ENCODE measurements around the gene RAET1L. TPM values are rescaled to one million over a fixed set of nuclear protein-coding genes. Genes with fewer than 3 reads are reported as not detected.
A peak's percentile ranks its signal among the peaks of the same experiment; 100 is the strongest.

Gene RAET1L
- total and polyA plus RNA-seq, 9 of the 15 experiments (the other 6 are each of a cell fraction or from before 2014, with no cell fraction given) = not detected

DNA sequence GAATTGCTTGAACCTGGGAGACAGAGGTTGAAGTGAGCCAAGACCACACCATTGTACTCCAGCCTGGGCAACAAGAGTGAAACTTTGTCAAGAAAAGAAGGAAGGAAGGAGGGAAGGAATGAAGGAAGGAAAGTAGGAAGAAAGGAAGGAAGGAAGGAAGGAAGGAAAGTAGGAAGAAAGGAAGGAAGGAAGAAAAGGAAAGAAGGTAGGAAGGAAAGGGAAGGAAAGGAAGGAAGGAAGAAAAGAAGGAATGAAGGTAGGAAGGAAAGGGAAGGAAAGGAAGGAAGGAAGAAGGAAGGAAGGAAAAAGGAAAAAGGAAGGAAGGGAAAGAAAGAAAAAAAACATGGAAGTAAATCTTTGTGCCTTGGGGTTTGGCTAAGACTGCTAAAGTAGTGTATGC, 49.9 kb downstream of the RAET1L start (continued):
- TF ChIP-seq, protein P1, sequence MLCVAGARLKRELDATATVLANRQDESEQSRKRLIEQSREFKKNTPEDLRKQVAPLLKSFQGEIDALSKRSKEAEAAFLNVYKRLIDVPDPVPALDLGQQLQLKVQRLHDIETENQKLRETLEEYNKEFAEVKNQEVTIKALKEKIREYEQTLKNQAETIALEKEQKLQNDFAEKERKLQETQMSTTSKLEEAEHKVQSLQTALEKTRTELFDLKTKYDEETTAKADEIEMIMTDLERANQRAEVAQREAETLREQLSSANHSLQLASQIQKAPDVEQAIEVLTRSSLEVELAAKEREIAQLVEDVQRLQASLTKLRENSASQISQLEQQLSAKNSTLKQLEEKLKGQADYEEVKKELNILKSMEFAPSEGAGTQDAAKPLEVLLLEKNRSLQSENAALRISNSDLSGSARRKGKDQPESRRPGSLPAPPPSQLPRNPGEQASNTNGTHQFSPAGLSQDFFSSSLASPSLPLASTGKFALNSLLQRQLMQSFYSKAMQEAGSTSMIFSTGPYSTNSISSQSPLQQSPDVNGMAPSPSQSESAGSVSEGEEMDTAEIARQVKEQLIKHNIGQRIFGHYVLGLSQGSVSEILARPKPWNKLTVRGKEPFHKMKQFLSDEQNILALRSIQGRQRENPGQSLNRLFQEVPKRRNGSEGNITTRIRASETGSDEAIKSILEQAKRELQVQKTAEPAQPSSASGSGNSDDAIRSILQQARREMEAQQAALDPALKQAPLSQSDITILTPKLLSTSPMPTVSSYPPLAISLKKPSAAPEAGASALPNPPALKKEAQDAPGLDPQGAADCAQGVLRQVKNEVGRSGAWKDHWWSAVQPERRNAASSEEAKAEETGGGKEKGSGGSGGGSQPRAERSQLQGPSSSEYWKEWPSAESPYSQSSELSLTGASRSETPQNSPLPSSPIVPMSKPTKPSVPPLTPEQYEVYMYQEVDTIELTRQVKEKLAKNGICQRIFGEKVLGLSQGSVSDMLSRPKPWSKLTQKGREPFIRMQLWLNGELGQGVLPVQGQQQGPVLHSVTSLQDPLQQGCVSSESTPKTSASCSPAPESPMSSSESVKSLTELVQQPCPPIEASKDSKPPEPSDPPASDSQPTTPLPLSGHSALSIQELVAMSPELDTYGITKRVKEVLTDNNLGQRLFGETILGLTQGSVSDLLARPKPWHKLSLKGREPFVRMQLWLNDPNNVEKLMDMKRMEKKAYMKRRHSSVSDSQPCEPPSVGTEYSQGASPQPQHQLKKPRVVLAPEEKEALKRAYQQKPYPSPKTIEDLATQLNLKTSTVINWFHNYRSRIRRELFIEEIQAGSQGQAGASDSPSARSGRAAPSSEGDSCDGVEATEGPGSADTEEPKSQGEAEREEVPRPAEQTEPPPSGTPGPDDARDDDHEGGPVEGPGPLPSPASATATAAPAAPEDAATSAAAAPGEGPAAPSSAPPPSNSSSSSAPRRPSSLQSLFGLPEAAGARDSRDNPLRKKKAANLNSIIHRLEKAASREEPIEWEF (CRISPR knock-in tag; IDR thresholded peaks at IDR 0.05) = no peak
- TF ChIP-seq HNRNPL (IDR thresholded peaks at IDR 0.05; ENCODE audit: low read depth, low read length) = no peak

DNA sequence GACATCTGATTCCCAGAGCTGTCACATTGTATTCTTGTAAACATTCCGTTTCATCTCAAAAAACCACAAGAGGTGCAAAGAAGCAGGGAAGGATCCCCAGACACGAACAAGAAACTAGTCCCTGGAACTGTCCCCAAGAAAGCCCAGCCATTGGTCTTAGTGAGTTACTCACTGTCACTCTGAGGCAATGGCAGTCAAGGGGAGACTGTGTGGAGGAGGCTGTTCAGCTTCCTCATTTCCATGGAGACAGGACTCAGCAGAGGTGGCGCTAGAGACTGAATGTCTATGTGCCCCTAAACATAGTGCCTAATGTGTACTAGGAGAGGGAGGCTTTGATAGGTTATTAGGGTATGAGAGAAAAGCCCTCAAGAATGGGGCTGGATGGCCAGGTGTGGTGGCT, 50.5 kb downstream of the RAET1L start:
- Histone ChIP-seq H3K9me3 (replicated peaks; ENCODE audit: control insufficient read depth, insufficient read depth, low read depth, low read length) (no peaks in the 10 kb centered on the region), H4K20me1 (replicated peaks; ENCODE audit: control insufficient read depth, insufficient read depth, low read length) (no peaks in the 10 kb centered on the region; the same call in 1 of the 2 replicates), H3K4me1 (replicated peaks in 1 of 2; ENCODE audit: control insufficient read depth in 2 of 2, insufficient read depth in 2 of 2, low read length in 2 of 2) (no peaks in the 10 kb centered on the region), H2AFZ (ENCODE audit: low read depth, low read length) (no peak overlapping the region), H3K4me2 (ENCODE audit: insufficient read depth, low read length) (no peak overlapping the region), H3K36me3 (ENCODE audit: control insufficient read depth, insufficient read depth, low read length) (no peaks in the 10 kb centered on the region), H3K27me3 (ENCODE audit: control insufficient read depth in 2 of 2, insufficient read depth in 2 of 2, low read length in 2 of 2) (peaks cover 2 to 44% of the 10 kb centered on the region in 2 experiments; a peak in 3 of 5 replicates), H3K27ac (ENCODE audit: extremely low read depth, low read depth, low read length) (no peak overlapping the region), H3K9me1 (ENCODE audit: control insufficient read depth, insufficient read depth, low read length) (no peaks in the 10 kb centered on the region), H3K4me3 (no peak overlapping the region), H3K79me2 (ENCODE audit: control insufficient read depth, insufficient read depth, low read length) (no peaks in the 10 kb centered on the region), H3K9ac (ENCODE audit: insufficient read depth in 1 of 2, low read depth in 2 of 2, low read length in 2 of 2) (no peak overlapping the region)
- ATAC-seq = peak; percentile 90
- intact Hi-C loops (cut with micrococcal nuclease) (no loop called here), in situ Hi-C loops (cut with MboI) (no loop called here)
- DNase-seq (ENCODE audit: extremely low read depth in 1 of 4, low spot score in 3 of 4) = peak in 1 of 4 experiments; percentile 28
- POLR2A ChIA-PET = interaction anchor here (0.7 kb wide), 1 partner anchor 257 kb away, joined by 3 read pairs; no protein-coding TSS in a partner anchor
- CTCF ChIA-PET (ENCODE audit: low intra/inter-chr PET ratio) = no interaction called here
- peak; percentile 19 for FAIRE-seq
- no TSS peak for BruUV-seq (replicated peaks)
- 2% methylated on average over 3 of the region's 3 CpGs for WGBS (ENCODE audit: insufficient coverage, low coverage, missing lambda C conversion rate)
- no peak for TF ChIP-seq HDAC2 (IDR thresholded peaks at IDR 0.05)
- no peak for TF ChIP-seq CC2D1A (IDR thresholded peaks at IDR 0.05)
- TF ChIP-seq POLR3G (IDR thresholded peaks at IDR 0.05; ENCODE audit: extremely low read depth, insufficient read length, insufficient replicate concordance) = no peak
- TF ChIP-seq, protein P2, sequence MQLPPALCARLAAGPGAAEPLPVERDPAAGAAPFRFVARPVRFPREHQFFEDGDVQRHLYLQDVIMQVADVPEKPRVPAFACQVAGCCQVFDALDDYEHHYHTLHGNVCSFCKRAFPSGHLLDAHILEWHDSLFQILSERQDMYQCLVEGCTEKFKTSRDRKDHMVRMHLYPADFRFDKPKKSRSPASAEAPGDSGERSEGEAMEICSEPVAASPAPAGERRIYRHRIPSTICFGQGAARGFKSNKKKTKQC (CRISPR knock-in tag; IDR thresholded peaks at IDR 0.05) = 0 out of 2 replicates have a peak, but pooled peaks have one; percentile 45
- TF ChIP-seq, protein P3, sequence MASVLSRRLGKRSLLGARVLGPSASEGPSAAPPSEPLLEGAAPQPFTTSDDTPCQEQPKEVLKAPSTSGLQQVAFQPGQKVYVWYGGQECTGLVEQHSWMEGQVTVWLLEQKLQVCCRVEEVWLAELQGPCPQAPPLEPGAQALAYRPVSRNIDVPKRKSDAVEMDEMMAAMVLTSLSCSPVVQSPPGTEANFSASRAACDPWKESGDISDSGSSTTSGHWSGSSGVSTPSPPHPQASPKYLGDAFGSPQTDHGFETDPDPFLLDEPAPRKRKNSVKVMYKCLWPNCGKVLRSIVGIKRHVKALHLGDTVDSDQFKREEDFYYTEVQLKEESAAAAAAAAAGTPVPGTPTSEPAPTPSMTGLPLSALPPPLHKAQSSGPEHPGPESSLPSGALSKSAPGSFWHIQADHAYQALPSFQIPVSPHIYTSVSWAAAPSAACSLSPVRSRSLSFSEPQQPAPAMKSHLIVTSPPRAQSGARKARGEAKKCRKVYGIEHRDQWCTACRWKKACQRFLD (CRISPR knock-in tag; IDR thresholded peaks at IDR 0.05) = no peak
- TF ChIP-seq CHD2 (IDR thresholded peaks at IDR 0.05; ENCODE audit: low read depth, low read length) = no peak
- no peak for TF ChIP-seq PHF21A (IDR thresholded peaks at IDR 0.05; ENCODE audit: borderline replicate concordance, low read depth)
- TF ChIP-seq, protein P4, sequence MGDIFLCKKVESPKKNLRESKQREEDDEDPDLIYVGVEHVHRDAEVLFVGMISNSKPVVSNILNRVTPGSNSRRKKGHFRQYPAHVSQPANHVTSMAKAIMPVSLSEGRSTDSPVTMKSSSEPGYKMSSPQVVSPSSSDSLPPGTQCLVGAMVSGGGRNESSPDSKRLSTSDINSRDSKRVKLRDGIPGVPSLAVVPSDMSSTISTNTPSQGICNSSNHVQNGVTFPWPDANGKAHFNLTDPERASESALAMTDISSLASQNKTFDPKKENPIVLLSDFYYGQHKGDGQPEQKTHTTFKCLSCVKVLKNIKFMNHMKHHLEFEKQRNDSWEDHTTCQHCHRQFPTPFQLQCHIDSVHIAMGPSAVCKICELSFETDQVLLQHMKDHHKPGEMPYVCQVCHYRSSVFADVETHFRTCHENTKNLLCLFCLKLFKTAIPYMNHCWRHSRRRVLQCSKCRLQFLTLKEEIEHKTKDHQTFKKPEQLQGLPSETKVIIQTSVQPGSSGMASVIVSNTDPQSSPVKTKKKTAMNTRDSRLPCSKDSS (IDR thresholded peaks at IDR 0.05; ENCODE audit: low read depth, partially characterized antibody) = no peak
- TF ChIP-seq, protein P5, sequence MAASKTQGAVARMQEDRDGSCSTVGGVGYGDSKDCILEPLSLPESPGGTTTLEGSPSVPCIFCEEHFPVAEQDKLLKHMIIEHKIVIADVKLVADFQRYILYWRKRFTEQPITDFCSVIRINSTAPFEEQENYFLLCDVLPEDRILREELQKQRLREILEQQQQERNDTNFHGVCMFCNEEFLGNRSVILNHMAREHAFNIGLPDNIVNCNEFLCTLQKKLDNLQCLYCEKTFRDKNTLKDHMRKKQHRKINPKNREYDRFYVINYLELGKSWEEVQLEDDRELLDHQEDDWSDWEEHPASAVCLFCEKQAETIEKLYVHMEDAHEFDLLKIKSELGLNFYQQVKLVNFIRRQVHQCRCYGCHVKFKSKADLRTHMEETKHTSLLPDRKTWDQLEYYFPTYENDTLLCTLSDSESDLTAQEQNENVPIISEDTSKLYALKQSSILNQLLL (CRISPR knock-in tag; IDR thresholded peaks at IDR 0.05; ENCODE audit: borderline replicate concordance) = no peak

Data from K562 (cell line).